HCT116 (cell line): Measurements from ENCODE around the gene SOX1. TPM values are rescaled to one million over a fixed set of nuclear protein-coding genes. Genes with fewer than 3 reads are reported as not detected.

Experiments
- ATAC-seq: fragments of 200-7000 bp; cut with Tn5 transposase; 2 replicates; pipeline ENCODE4 v1.9.1; 2020; ENCODE audit warnings: mild to moderate bottlenecking, moderate library complexity
- BruUV-seq: library from RNA; stranded (reverse); fragments of 400-500 nt; replicated peaks from 2 replicates; lab custom pipeline; 2021; lab: Mats Ljungman, UMichigan
- CTCF ChIA-PET: fragments of 300-600 bp; sonication (Branson Sonifier 250); formaldehyde crosslinking; loops from one replicate; lab custom pipeline; 2021; ENCODE audit warnings: antibody characterized with exemption; lab: Charles Lee
- POLR2A ChIA-PET: fragments of 300-600, 350-600 bp; sonication (Branson Sonifier 250); formaldehyde crosslinking; loops from one replicate; lab custom pipeline; 2021; ENCODE audit warnings: antibody characterized with exemption; lab: Charles Lee
- RAD21 ChIA-PET, 2 experiments: fragments of 300-600 bp; sonication (Branson Sonifier 250); formaldehyde crosslinking; loops; one replicate each; lab custom pipeline; 2023; ENCODE audit warnings: low total read pairs in 2 of 2; ENCODE audit not compliant: uncharacterized antibody in 2 of 2, unreplicated experiment in 2 of 2, low non-redundant PET in 1 of 2; lab: Charles Lee
- DNase-seq: peaks from one replicate; pipeline ENCODE4 v3.0.0-alpha.2; 2010; ENCODE audit warnings: low read depth, low spot score
- H2AFZ ChIP-seq: fragments of 200-600 bp; shearing (Covaris generic), sonication (generic); 2 replicates; pipeline ENCODE4 v1.6.1; 2017; ENCODE audit warnings: low read depth, mixed run types, mixed read lengths, antibody characterized with exemption, low read length; ENCODE audit not compliant: poor library complexity, severe bottlenecking
- H3K27ac ChIP-seq: 2 replicates; pipeline ENCODE4 v1.5.1; 2012; ENCODE audit warnings: low read depth, low read length
- H3K27me3 ChIP-seq: fragments of 200-600 bp; sonication (generic); 2 replicates; pipeline ENCODE4 v1.6.1; 2016; ENCODE audit warnings: mixed run types, low read length, mixed read lengths; ENCODE audit not compliant: insufficient read depth
- H3K36me3 ChIP-seq, 2 experiments: fragments of 200-500 bp in 1 of 2; fragments of 200-600 bp in 1 of 2; sonication (Bioruptor generic) in 1 of 2; sonication (generic) in 1 of 2; 2 replicates each; pipeline versions ENCODE4 v1.5.1 to v1.6.1; 2014 to 2016; ENCODE audit warnings: low read length in 2 of 2, inconsistent platforms in 1 of 2, mixed read lengths in 1 of 2, mixed run types in 1 of 2; ENCODE audit not compliant: insufficient read depth in 2 of 2, control insufficient read depth in 1 of 2
- H3K4me1 ChIP-seq, 2 experiments: fragments of 200-600 bp in 1 of 2; sonication (generic) in 1 of 2; 2 replicates each; pipeline versions ENCODE4 v1.5.1 to v1.6.1; 2012 to 2017; ENCODE audit warnings: low read length in 2 of 2, inconsistent platforms in 1 of 2, mild to moderate bottlenecking in 1 of 2, mixed read lengths in 1 of 2, mixed run types in 1 of 2, moderate library complexity in 1 of 2; ENCODE audit not compliant: insufficient read depth in 2 of 2, control insufficient read depth in 1 of 2
- H3K4me2 ChIP-seq: fragments of 200-600 bp; sonication (generic); 2 replicates; pipeline ENCODE4 v1.6.1; 2017; ENCODE audit warnings: mixed run types, low read length, mixed read lengths
- H3K4me3 ChIP-seq, 2 experiments: fragments of 200-600 bp in 1 of 2; sonication (generic) in 1 of 2; replicated peaks in 1 of 2; 2 replicates each; pipeline ENCODE4 v1.5.1; 2011 to 2016; ENCODE audit warnings: low read length in 2 of 2, control low read depth in 1 of 2, low read depth in 1 of 2, mild to moderate bottlenecking in 1 of 2, mixed read lengths in 1 of 2, mixed run types in 1 of 2
- H3K79me2 ChIP-seq: fragments of 200-600 bp; sonication (generic); 2 replicates; pipeline ENCODE4 v1.6.1; 2017; ENCODE audit warnings: mild to moderate bottlenecking, mixed run types, low read length, moderate library complexity, mixed read lengths; ENCODE audit not compliant: insufficient read depth
- H3K9ac ChIP-seq: fragments of 200-600 bp; sonication (generic); 2 replicates; pipeline ENCODE4 v1.6.1; 2016; ENCODE audit warnings: low read length, mixed read lengths
- H3K9me2 ChIP-seq: fragments of 200-600 bp; sonication (generic), shearing (Covaris generic); 2 replicates; pipeline ENCODE4 v1.6.1; 2017; ENCODE audit warnings: mixed run types, mild to moderate bottlenecking, moderate library complexity; ENCODE audit not compliant: insufficient read depth
- H3K9me3 ChIP-seq, 2 experiments: fragments of 200-500 bp in 1 of 2; fragments of 200-600 bp in 1 of 2; sonication (Bioruptor generic) in 1 of 2; sonication (generic) in 1 of 2; 2 replicates each; pipeline ENCODE4 v1.6.1; 2014 to 2017; ENCODE audit warnings: low read length in 2 of 2, mixed read lengths in 2 of 2, inconsistent platforms in 1 of 2, low read depth in 1 of 2, mild to moderate bottlenecking in 1 of 2, mixed run types in 1 of 2, moderate library complexity in 1 of 2; ENCODE audit not compliant: control insufficient read depth in 1 of 2, insufficient read depth in 1 of 2
- H4K20me1 ChIP-seq: fragments of 200-600 bp; sonication (generic), shearing (Covaris generic); 2 replicates; pipeline ENCODE4 v1.6.1; 2017; ENCODE audit warnings: mixed run types, mild to moderate bottlenecking, moderate library complexity; ENCODE audit not compliant: insufficient read depth
- ATF3 ChIP-seq: IDR thresholded peaks from 2 replicates; pipeline ENCODE4 v1.6.1; 2012
- CBX3 ChIP-seq: IDR thresholded peaks from 2 replicates; pipeline ENCODE4 v1.6.1; 2012; ENCODE audit warnings: low read depth
- CTCF ChIP-seq, 3 experiments: fragments of 200-600 bp in 1 of 3; sonication (generic) in 1 of 3; IDR thresholded peaks in 2 of 3; conservative IDR thresholded peaks in 1 of 3; 2 replicates each; pipeline ENCODE4 v1.5.1; 2012 to 2017; ENCODE audit warnings: low read depth in 2 of 3, low read length in 2 of 3, antibody characterized with exemption in 1 of 3, borderline replicate concordance in 1 of 3, control low read depth in 1 of 3, mild to moderate bottlenecking in 1 of 3, mixed read lengths in 1 of 3, mixed run types in 1 of 3, moderate library complexity in 1 of 3; ENCODE audit not compliant: insufficient read depth in 1 of 3
- EGR1 ChIP-seq: IDR thresholded peaks from 2 replicates; pipeline ENCODE4 v1.6.1; 2012; ENCODE audit warnings: low read depth
- ELF1 ChIP-seq: IDR thresholded peaks from 2 replicates; pipeline ENCODE4 v1.6.1; 2012; ENCODE audit warnings: low read depth, borderline replicate concordance
- EZH2phosphoT487 ChIP-seq: fragments of 200-600 bp; IDR thresholded peaks from 2 replicates; pipeline ENCODE4 v1.6.1; 2018; ENCODE audit warnings: antibody characterized with exemption, borderline replicate concordance
- JUND ChIP-seq: IDR thresholded peaks from 2 replicates; pipeline ENCODE4 v1.6.1; 2012
- POLR2A ChIP-seq: IDR thresholded peaks from 2 replicates; pipeline ENCODE4 v1.7.0; 2011; ENCODE audit warnings: borderline replicate concordance; ENCODE audit not compliant: insufficient read depth, insufficient read length; ENCODE audit errors: extremely low read depth
- REST ChIP-seq: IDR thresholded peaks from 2 replicates; pipeline ENCODE4 v1.6.1; 2012; ENCODE audit warnings: low read depth
- SP1 ChIP-seq: IDR thresholded peaks from 2 replicates; pipeline ENCODE4 v1.6.1; 2012; ENCODE audit warnings: low read depth
- YY1 ChIP-seq: IDR thresholded peaks from 2 replicates; pipeline ENCODE4 v1.6.1; 2011; ENCODE audit warnings: low read length, low read depth, moderate library complexity, mild to moderate bottlenecking; ENCODE audit not compliant: insufficient replicate concordance; ENCODE audit errors: extremely low read depth
- ZFX ChIP-seq: fragments of 450-650 bp; IDR thresholded peaks from 2 replicates; pipeline ENCODE4 v1.6.1; 2017
- intact Hi-C: fragments of 100-400 bp; cut with micrococcal nuclease; formaldehyde crosslinking; loops from 2 replicates; pipeline ENCODE4 v1.10.0; 2022
- total RNA-seq: library from RNA; stranded (reverse); gene quantifications from one replicate; pipeline ENCODE4 v1.2.1, GENCODE V29; 2021; ENCODE audit not compliant: unreplicated experiment

The SOX1 gene
- total RNA-seq, 1 experiment from 2014 or later = not detected

- BruUV-seq = no TSS peak
- RAD21 ChIA-PET = no interaction called here
Measured at GRCh38 chr13:112053744-112054615, 13.0 kb upstream of the SOX1 start.

More at GRCh38 chr13:112053744-112054615, 13.0 kb upstream of the SOX1 start:
- no peak overlapping the region for H3K9ac ChIP-seq
- no peak for TF ChIP-seq EGR1
- no peak for TF ChIP-seq CBX3
- no peak for TF ChIP-seq JUND
- no peak for TF ChIP-seq CTCF (IDR thresholded peaks at IDR 0.05 in 2 of 3, conservative IDR thresholded peaks at IDR 0.05 in 1 of 3; ENCODE audit: borderline replicate concordance in 1 of 3, insufficient read depth in 1 of 3, low read depth in 2 of 3, low read length in 2 of 3)
- TF ChIP-seq ZFX = no peak
- TF ChIP-seq YY1 = no peak
- no peak for TF ChIP-seq ELF1
- TF ChIP-seq POLR2A = no peak
- no peak for TF ChIP-seq ATF3
- no peak for TF ChIP-seq REST
- TF ChIP-seq EZH2phosphoT487 = no peak
- TF ChIP-seq SP1 = no peak
- no peaks in the 10 kb centered on the region for H3K4me1 ChIP-seq
- no peak overlapping the region for H3K4me2 ChIP-seq
- no peaks in the 10 kb centered on the region for H3K9me3 ChIP-seq
- H3K9me2 ChIP-seq = no peaks in the 10 kb centered on the region
- CTCF ChIA-PET = no interaction called here
- H3K27me3 ChIP-seq = peaks cover 3% of the 10 kb centered on the region; the same call in 1 of the 2 replicates
- no peaks in the 10 kb centered on the region for H4K20me1 ChIP-seq
- H3K36me3 ChIP-seq = no peaks in the 10 kb centered on the region
- DNase-seq (no peak), ATAC-seq (no peak)
- no peak overlapping the region for H2AFZ ChIP-seq
- POLR2A ChIA-PET = no interaction called here
- no peak overlapping the region for H3K4me3 ChIP-seq
- H3K27ac ChIP-seq = no peak overlapping the region
- no peaks in the 10 kb centered on the region for H3K79me2 ChIP-seq
- intact Hi-C loops = no loop called here
